Measurements from ENCODE around the gene BRME1. TPM values are rescaled to one million over a fixed set of nuclear protein-coding genes. Genes with fewer than 3 reads are reported as not detected.

The BRME1 gene
- polyA plus RNA-seq, 1 experiment: 0.94 TPM

- ChIA-PET CTCF (interaction anchor here (0.6 to 4.3 kb wide), 9 partner anchors 16 to 266 kb away, joined by 3 to 64 read pairs (median 7); no protein-coding TSS in a partner anchor), POLR2A (no interaction called here)
- no peak for DNase-seq (ENCODE audit: low read depth)
- Histone ChIP-seq H3K4me3 (ENCODE audit: low read depth, low read length) (no peak overlapping the region), H3K36me3 (ENCODE audit: control insufficient read depth, insufficient read depth, low read length) (no peaks in the 10 kb centered on the region), H3K27me3 (ENCODE audit: control insufficient read depth, insufficient read depth, low read length) (no peaks in the 10 kb centered on the region)
- no peak for TF ChIP-seq CTCF (IDR thresholded peaks at IDR 0.05; ENCODE audit: insufficient read depth, low read depth, low read length)
These were observed 41.8 kb downstream of the BRME1 start for GRCh38 chr19:13864046-13864666.

GRCh38 chr19:13861714-13862531, 44.0 kb downstream of the BRME1 start:
- TF ChIP-seq CTCF (IDR thresholded peaks at IDR 0.05; ENCODE audit: insufficient read depth, low read depth, low read length): peak; percentile 94
- POLR2A ChIA-PET: interaction anchor here (0.6 to 1.4 kb wide), 8 partner anchors 18 to 518 kb away, joined by 3 to 12 read pairs (median 4); no protein-coding TSS in a partner anchor
- CTCF ChIA-PET: interaction anchor here (0.5 to 4.3 kb wide), 32 partner anchors 9 to 833 kb away, joined by 3 to 64 read pairs (median 4); partner anchors contain the start of gene ZSWIM4
- no peaks in the 10 kb centered on the region for H3K27me3 ChIP-seq (ENCODE audit: control insufficient read depth, insufficient read depth, low read length)
- DNase-seq (ENCODE audit: low read depth): peak; percentile 80
- H3K4me3 ChIP-seq (ENCODE audit: low read depth, low read length): peak overlapping the region; percentile 42
- H3K36me3 ChIP-seq (ENCODE audit: control insufficient read depth, insufficient read depth, low read length): no peaks in the 10 kb centered on the region

- no peaks in the 10 kb centered on the region for H3K36me3 ChIP-seq (ENCODE audit: control insufficient read depth, insufficient read depth, low read length)
- ChIA-PET CTCF (interaction anchor here (0.5 to 4.3 kb wide), 11 partner anchors 9 to 833 kb away, joined by 3 to 64 read pairs (median 5); no protein-coding TSS in a partner anchor), POLR2A (interaction anchor here (0.6 to 1.4 kb wide), 3 partner anchors 27 to 519 kb away, joined by 3 to 4 read pairs (median 3); no protein-coding TSS in a partner anchor)
- peak overlapping the region; percentile 42 for H3K4me3 ChIP-seq (ENCODE audit: low read depth, low read length)
- DNase-seq (ENCODE audit: low read depth): no peak
- TF ChIP-seq CTCF (IDR thresholded peaks at IDR 0.05; ENCODE audit: insufficient read depth, low read depth, low read length): no peak
- H3K27me3 ChIP-seq (ENCODE audit: control insufficient read depth, insufficient read depth, low read length): no peaks in the 10 kb centered on the region
These were observed 44.6 kb downstream of the BRME1 start for GRCh38 chr19:13861392-13861713.

- Histone ChIP-seq H3K4me3 (ENCODE audit: low read depth, low read length) (no peak overlapping the region), H3K36me3 (ENCODE audit: control insufficient read depth, insufficient read depth, low read length) (no peaks in the 10 kb centered on the region), H3K27me3 (ENCODE audit: control insufficient read depth, insufficient read depth, low read length) (no peaks in the 10 kb centered on the region)
- ChIA-PET POLR2A (interaction anchor here (0.6 to 0.7 kb wide), 2 partner anchors 27 to 520 kb away, joined by 3 to 4 read pairs; no protein-coding TSS in a partner anchor), CTCF (interaction anchor here (0.5 to 4.3 kb wide), 10 partner anchors 8 to 834 kb away, joined by 3 to 64 read pairs (median 6); no protein-coding TSS in a partner anchor)
- no peak for DNase-seq (ENCODE audit: low read depth)
- no peak for TF ChIP-seq CTCF (IDR thresholded peaks at IDR 0.05; ENCODE audit: insufficient read depth, low read depth, low read length)
These were observed 45.1 kb downstream of the BRME1 start for GRCh38 chr19:13860679-13861391.

All from BJ (cell line).